WERI-Rb-1 (cell line): ENCODE results near the gene NOL4L.

Experiments used
- DNase-seq: peaks from one replicate; pipeline ENCODE4 v3.0.0-alpha.2; 2020
- H3K27ac ChIP-seq: fragments of 250-450 bp; sonication (Bioruptor Pico); 2 replicates; pipeline ENCODE4 v1.5.1; 2020; ENCODE audit warnings: mild to moderate bottlenecking, moderate library complexity
- H3K27me3 ChIP-seq: fragments of 250-450 bp; sonication (Bioruptor Pico); 2 replicates; pipeline ENCODE4 v1.5.1; 2021; ENCODE audit warnings: mild to moderate bottlenecking, low read depth, moderate library complexity; ENCODE audit not compliant: insufficient read depth, severe bottlenecking
- H3K36me3 ChIP-seq: fragments of 250-450 bp; sonication (Bioruptor Pico); 2 replicates; pipeline ENCODE4 v1.5.1; 2020; ENCODE audit warnings: mild to moderate bottlenecking, moderate library complexity
- H3K4me3 ChIP-seq: 2 replicates; pipeline ENCODE4 v1.5.1; 2011; ENCODE audit warnings: low read depth, mild to moderate bottlenecking, control low read depth, low read length
- H3K9me3 ChIP-seq: fragments of 250-450 bp; sonication (Bioruptor Pico); 2 replicates; pipeline ENCODE4 v1.5.1; 2021; ENCODE audit warnings: mild to moderate bottlenecking, moderate library complexity; ENCODE audit not compliant: severe bottlenecking
- TF ChIP-seq, protein P1 (sequence below): IDR thresholded peaks from 2 replicates; pipeline ENCODE4 v1.5.1; 2011; ENCODE audit warnings: low read depth, mild to moderate bottlenecking, control low read depth, inconsistent platforms, low read length

Gene NOL4L

DNA sequence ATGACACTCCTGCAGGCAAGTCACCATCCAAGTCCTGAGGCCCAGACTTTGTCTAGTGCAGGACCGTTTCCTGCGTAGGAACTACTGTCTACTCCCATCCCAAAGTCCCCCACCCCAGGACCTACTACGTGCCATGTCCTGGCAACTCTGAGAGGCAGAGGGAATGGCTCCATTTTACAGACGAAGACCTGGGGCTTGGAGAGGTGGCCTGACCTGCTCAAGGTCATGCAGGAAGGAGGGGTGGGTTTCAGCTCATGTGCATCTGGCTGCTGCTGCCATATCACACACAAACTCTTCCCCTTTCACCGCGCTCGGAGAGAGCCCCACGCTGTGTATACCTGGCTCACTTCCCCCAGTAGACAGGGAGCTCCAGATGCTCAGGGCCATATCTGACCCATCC lies 1.2 kb upstream of the NOL4L start:
- Histone ChIP-seq H3K9me3 (no peaks in the 10 kb centered on the region), H3K27me3 (no peaks in the 10 kb centered on the region), H3K27ac (no peak overlapping the region), H3K4me3 (no peak overlapping the region), H3K36me3 (no peaks in the 10 kb centered on the region)
- DNase-seq, result no peak
- TF ChIP-seq, protein P1, sequence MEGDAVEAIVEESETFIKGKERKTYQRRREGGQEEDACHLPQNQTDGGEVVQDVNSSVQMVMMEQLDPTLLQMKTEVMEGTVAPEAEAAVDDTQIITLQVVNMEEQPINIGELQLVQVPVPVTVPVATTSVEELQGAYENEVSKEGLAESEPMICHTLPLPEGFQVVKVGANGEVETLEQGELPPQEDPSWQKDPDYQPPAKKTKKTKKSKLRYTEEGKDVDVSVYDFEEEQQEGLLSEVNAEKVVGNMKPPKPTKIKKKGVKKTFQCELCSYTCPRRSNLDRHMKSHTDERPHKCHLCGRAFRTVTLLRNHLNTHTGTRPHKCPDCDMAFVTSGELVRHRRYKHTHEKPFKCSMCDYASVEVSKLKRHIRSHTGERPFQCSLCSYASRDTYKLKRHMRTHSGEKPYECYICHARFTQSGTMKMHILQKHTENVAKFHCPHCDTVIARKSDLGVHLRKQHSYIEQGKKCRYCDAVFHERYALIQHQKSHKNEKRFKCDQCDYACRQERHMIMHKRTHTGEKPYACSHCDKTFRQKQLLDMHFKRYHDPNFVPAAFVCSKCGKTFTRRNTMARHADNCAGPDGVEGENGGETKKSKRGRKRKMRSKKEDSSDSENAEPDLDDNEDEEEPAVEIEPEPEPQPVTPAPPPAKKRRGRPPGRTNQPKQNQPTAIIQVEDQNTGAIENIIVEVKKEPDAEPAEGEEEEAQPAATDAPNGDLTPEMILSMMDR, result no peak

DNA sequence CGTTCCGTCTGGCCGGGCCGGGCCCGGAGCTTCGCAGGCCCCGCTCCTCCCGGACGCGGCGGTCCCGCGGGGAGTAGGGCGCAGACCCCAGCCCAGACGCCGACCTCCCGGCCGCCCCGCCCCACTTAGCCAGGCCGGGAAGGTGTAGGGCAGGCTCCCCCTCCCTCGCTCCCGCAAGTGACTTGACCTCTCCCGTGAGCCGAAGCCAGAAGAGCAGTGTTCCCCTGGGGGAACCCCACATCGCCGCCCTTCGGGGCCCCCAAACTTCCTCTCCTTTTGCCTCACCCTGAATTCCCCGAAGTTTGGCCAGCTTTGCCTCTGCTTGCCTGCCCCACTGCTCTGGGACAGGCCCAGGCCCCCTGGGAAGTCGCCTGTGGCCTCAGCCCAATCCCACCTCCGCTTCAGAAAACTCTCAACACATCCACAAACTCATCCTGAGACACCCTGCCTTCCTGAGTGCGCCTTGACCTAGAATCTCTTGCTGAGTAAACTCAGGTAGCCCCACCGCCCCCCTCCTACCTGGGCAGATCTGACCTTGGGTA lies 524 bp upstream of the NOL4L start:
- Histone ChIP-seq H3K4me3 (no peak overlapping the region; the same call in 1 of the 2 replicates), H3K27me3 (no peaks in the 10 kb centered on the region), H3K9me3 (no peaks in the 10 kb centered on the region), H3K36me3 (no peaks in the 10 kb centered on the region), H3K27ac (no peak overlapping the region)
- DNase-seq, result no peak
- TF ChIP-seq, protein P1, result no peak

DNA sequence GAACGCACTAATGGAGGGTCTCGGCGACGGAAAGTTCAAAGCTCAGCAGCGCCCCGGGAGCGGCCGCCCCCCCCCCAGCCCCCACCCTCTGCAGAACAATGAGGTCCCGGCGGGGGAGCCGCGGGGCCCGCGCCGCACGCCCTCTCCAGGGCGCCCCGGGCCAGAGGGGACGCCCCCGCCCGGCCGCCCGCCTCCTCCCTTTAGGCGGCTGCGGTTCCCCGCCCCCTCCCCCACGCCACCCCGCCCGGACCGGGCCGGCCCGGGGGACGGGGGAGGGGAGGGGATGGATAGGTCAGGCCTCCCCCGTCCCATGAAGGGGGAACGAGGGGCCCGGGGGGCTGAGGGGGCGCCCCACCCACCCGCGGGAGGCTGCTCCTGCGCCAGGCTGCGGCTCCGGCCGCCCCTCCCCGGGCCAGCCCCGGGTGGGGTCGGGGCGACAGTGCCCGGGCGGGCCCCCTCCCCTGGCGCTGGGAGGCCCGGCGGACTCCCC lies 1.5 kb downstream of the NOL4L start:
- peak; percentile 68 for DNase-seq
- no peaks in the 10 kb centered on the region for H3K27me3 ChIP-seq
- no peaks in the 10 kb centered on the region for H3K9me3 ChIP-seq
- TF ChIP-seq, protein P1, result no peak
- peak overlapping the region; percentile 97 for H3K27ac ChIP-seq
- peaks cover 4% of the 10 kb centered on the region; the same call in 1 of the 2 replicates for H3K36me3 ChIP-seq
- H3K4me3 ChIP-seq, result peak overlapping the region; percentile 33

DNA sequence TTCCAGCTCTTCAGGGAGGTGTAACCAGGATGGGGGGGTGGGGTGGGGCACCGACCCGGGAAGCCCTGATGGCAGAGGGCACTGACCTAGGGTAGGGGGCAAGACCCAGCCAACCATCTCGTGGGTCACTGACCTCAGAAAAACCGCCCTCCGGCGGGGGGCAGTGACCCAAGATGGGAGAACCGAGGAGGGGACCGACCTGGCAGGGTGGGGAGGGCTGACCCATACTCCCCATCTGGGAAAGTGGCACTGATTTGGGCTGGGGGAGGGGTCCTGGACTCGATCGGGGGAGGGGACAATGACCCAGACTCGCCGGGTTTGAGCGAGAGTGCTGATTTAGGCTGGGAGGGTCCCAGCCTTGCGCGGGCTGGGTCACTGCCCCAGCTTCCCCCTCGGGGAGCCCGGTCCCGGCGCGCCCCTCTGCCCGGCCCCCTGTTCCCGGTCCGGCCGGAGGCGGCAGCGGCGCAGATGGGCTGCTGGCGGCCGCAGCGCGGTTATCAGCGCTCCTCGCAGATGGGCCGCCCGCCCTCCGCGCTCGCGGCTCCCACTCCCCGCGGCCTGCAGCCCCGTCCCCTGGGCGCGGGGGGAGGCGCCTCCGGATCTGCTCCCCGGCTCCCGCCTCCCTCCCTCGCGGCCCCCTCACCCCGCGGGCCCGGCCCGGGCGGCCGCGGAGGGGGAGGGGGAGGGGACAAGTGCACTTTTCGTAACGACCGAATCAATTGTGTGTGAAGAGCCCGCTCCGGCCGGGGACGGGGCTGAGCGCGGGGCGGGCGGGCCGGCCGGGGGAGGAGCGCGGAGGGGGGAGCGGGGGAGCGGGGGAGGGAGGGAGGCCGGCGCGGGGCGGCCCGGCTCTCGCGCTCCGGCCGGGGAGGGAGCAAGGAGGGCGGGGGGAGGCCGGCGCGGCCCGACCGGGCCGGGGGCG lies 2.2 kb downstream of the NOL4L start:
- no peaks in the 10 kb centered on the region for H3K27me3 ChIP-seq
- peak overlapping the region; percentile 97 for H3K27ac ChIP-seq
- TF ChIP-seq, protein P1, result no peak
- peak; percentile 75 for DNase-seq
- H3K9me3 ChIP-seq, result no peaks in the 10 kb centered on the region
- peaks cover 4% of the 10 kb centered on the region; the same call in 1 of the 2 replicates for H3K36me3 ChIP-seq
- peak overlapping the region; percentile 57 for H3K4me3 ChIP-seq

DNA sequence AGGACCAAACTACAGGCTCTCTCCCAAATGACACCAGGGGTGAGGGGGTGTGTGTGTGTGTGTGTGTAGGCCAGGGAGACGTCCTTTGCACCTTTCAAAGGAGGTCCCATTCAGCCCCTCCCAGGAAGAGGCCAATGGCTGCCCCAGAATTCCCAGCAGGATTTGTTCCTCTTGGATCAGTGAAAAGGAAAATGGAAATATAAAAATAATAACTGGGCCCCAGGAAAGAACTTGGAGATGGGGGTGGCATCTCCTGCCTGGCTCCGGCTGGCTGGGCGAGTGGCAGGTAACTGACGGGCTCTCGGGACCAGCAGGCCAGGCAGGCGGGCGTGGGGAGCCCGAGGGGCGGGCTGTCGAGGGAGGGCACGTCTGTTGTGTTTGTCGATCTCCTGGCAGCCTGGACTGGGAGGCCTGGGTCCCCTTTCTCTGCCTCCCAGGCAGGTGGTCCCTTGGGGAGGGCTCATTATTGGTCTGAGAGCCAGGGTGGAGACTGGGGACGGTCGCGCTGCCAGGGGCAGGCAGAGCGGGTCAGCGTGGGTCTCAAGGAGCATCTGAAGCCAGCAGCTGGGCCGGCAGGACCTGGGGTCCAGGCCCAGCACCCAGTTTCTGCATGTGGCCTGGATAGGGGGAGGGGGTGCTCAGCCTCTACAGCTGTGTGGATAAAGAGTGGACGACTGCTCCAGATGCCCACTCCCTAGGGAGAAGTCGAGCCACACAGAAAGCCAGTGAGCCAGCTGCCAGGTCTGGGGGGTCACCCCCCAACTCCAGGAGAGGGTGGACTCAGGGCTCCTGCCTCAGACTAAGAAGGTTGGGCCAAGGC lies 3.1 kb downstream of the NOL4L start:
- TF ChIP-seq, protein P1, result no peak
- Histone ChIP-seq H3K9me3 (no peaks in the 10 kb centered on the region), H3K36me3 (peaks cover 4% of the 10 kb centered on the region), H3K27ac (peak overlapping the region; percentile 97), H3K4me3 (peak overlapping the region; percentile 57), H3K27me3 (no peaks in the 10 kb centered on the region)
- peak; percentile 45 for DNase-seq
